Cardiac fibroblast (primary cell): ENCODE measurements around the gene SEZ6.
A peak's percentile ranks its signal among the peaks of the same experiment; 100 is the strongest.

Source experiments
- DNase-seq, 2 donors: peaks; one replicate each; pipeline versions ENCODE4 v3.0.0 to v3.0.0-alpha.2; 2010; ENCODE audit warnings: low read depth in 2 of 2
- H3K4me3 ChIP-seq, 2 donors: replicated peaks in 1 of 2; 1 replicate in 1 of 2; 2 replicates in 1 of 2; pipeline ENCODE4 v1.5.1; 2011; ENCODE audit warnings: low read depth in 2 of 2, low read length in 2 of 2, mild to moderate bottlenecking in 2 of 2, moderate library complexity in 1 of 2
- TF ChIP-seq, protein P1 (sequence below): IDR thresholded peaks from one replicate; pipeline ENCODE4 v1.5.1; 2011; ENCODE audit warnings: low read depth, mild to moderate bottlenecking, low read length, inconsistent platforms

Gene SEZ6

DNA sequence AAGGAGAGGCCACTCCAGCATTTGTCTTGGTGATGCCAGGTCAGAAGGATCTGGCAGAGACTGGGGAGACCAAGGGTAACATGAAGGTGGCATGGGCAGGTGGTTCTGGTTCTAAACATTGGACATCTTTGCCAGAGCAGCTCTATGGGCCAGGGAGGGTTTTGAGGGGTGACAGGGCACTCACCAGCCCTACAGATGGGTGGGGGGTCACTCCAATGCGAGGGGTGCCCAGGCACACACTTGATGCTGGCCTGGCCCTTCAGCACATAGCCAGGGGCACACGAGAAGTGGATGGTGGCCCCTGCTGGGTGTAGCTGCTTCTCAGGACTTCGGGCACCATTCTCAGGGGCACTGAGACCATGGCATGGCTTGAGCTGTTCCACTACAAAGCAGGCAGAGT is 49.0 kb downstream of the SEZ6 start:
- no peak for DNase-seq
- H3K4me3 ChIP-seq: no peak overlapping the region
- TF ChIP-seq, protein P1, sequence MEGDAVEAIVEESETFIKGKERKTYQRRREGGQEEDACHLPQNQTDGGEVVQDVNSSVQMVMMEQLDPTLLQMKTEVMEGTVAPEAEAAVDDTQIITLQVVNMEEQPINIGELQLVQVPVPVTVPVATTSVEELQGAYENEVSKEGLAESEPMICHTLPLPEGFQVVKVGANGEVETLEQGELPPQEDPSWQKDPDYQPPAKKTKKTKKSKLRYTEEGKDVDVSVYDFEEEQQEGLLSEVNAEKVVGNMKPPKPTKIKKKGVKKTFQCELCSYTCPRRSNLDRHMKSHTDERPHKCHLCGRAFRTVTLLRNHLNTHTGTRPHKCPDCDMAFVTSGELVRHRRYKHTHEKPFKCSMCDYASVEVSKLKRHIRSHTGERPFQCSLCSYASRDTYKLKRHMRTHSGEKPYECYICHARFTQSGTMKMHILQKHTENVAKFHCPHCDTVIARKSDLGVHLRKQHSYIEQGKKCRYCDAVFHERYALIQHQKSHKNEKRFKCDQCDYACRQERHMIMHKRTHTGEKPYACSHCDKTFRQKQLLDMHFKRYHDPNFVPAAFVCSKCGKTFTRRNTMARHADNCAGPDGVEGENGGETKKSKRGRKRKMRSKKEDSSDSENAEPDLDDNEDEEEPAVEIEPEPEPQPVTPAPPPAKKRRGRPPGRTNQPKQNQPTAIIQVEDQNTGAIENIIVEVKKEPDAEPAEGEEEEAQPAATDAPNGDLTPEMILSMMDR: no peak

DNA sequence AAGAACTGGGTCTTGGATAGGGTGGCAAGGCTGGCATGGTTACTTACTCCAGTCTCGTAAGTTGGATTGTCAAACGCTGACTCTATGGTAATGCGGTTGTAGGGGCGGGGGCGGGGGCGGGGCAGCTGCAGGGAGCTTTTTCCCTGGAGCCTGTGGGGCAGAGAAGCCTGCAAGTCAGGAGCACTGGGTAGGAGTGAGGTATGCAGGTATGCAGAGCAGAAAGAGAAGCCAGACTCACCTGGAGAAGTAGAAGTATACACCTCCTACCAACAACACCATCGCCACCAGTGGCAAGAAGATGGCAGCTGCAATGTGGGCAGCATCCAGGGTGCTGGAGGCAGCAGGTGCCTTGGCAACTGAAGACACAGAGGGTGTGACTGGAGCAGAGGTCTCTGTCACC is 49.7 kb downstream of the SEZ6 start:
- no peak for DNase-seq
- H3K4me3 ChIP-seq: no peak overlapping the region
- TF ChIP-seq, protein P1: no peak

DNA sequence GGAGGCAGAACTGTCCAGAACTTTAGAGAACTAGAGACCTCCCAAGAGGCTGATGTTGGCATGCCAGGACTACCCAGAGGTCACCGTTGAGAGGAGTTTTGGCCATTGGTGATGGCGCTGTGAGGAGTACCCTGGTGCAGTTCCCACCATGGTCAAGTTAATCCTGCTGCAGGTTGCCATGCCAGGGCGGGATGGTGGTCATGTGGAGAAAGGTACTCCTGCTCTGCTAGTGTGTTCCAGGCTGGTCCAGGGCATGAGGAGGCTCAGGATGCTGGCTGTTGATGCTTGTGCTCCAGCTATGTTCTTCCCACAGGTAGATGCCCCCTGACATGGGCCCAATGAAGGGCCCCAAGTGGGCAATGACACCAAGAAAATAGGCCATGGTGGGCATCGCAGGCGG is 50.4 kb downstream of the SEZ6 start:
- DNase-seq: no peak
- TF ChIP-seq, protein P1: no peak
- no peak overlapping the region for H3K4me3 ChIP-seq

DNA sequence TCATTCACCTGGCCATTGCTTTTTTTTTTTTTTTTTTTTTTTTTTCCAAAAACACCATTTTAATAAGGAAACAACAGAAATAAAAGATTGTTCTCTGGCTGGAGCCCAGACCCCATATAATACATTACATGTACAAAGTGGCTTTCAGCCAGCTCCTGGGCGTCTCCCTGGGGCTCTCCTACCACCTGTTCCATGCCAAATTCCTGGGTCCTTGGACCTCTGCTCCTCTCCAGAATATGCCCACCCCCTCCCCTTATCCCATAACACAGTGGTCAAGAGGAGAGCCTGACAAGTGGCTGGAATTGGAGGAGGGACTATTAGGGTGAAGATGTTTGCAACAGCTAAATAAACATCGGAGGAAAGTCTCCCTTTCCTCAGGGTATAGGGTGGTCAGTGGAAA is 50.9 kb downstream of the SEZ6 start:
- DNase-seq: no peak
- TF ChIP-seq, protein P1: no peak

DNA sequence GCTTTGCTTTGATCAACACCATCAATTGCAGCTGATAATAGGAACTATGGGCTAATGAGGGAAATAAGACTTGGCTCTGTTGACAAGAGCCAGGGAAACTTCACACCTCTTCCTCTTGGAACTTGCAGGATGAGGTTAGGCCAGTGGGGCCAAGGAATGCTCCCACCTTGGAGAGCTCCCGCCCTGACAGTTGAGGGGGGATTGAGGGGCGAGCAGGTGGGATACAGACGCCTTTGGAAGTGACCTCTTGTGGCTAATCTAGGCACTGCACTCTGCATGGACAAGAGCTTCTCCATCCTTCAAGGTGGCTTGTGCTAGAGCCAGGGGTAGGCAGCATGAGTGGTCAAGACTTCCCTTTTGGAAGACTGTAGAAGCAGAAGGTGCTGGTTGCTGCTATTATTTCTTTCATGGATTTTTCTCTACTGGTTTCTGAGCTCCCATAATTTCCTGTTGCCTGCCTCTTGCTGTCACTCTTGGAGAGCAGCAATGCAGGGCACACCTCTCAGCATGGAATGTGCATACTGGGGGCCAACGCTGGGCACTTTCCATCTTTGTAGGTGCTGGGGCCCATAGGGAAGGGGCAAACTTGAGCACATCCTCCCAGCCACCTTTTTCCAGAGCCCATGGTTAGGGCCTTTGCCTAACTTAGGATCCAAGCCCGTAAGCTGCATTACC is 52.3 kb downstream of the SEZ6 start:
- no peak overlapping the region for H3K4me3 ChIP-seq
- TF ChIP-seq, protein P1: peak; percentile 96
- peak; percentile 55 to 61 for DNase-seq

More for the DNA sequence above, 50.9 kb downstream of the SEZ6 start:
- no peak overlapping the region for H3K4me3 ChIP-seq

DNA sequence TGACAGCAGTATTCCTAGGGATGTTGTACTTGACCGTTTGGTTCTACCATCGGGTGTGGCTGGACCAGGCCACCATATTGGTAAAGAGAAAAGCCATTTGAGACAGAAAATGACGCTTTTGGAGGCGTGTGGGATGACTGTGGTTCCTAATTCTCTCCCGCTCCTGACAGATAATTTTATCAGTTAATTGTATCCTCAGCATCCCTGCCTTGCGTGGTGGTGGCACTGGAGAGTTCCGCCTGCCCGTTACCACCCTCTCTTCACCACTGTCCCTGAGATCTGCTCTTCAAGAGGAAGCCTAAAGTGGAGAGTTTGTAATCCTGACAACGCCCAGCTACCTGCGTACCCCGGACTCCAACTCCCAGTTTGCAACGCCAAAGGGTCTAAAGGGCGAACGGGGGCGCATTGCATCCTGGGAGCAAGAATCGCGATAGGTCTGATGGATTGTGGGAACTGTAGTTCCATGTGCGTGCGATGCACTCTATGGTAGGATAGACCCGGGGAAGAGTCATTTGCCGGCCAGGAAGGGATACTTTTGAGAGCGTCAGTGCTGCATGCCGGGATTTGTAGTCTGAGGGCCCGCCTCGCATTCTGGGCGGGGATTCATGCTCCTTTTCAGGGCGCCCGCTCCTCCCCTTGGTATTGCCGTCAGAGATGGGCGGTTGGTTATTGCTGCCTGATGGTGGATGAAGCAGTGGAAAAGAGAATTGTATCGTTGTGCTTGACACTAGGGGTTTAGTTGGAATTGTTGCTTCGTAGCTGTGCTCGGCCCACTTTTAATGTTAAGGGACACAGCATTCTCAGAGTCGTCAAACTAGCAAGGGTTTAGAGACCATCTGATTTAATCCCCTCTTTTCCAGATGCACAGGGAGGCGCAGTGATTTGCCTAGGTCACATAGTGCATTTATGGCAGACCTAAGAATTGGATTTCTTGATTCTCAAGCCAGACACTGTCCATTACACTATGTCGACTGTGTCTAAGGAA is 53.5 kb downstream of the SEZ6 start:
- peak; percentile 100 for DNase-seq
- TF ChIP-seq, protein P1: no peak
- peak overlapping the region; percentile 62 to 66 for H3K4me3 ChIP-seq
